AG09309 (cell line): Measurements from ENCODE around the gene PIP4K2A.

ENCODE experiments used
- DNase-seq: peaks from one replicate; pipeline ENCODE4 v3.0.0-alpha.2; 2010; ENCODE audit warnings: low read depth
- H3K4me3 ChIP-seq: 2 replicates; pipeline ENCODE4 v1.5.1; 2011; ENCODE audit warnings: mild to moderate bottlenecking, low read depth, low read length, moderate library complexity; ENCODE audit not compliant: control insufficient read depth
- CTCF ChIP-seq: IDR thresholded peaks from 2 replicates; pipeline ENCODE4 v1.5.1; 2011; ENCODE audit warnings: mild to moderate bottlenecking, low read depth, low read length, inconsistent platforms; ENCODE audit not compliant: insufficient read depth, control insufficient read depth; ENCODE audit errors: missing control alignments

The PIP4K2A gene

DNA sequence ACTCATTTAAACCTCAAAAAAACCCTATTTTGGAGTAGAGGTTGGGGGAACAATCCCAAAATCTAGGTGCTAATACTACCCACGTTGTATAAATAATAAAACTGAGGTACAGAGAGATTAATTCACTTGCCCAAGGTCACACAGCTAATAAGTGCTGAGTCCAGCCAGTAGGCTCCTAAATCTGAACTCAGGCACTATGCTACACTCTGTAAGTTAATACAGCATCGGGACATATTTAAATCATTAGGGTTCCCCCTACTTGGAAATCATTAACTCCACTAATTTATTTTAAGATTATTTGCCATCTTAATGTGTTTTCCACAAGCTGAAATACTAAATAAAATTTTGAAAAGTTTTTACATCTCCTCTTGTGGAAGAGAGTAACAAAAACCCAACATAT lies 24.2 kb downstream of the PIP4K2A start:
- no peak for TF ChIP-seq CTCF
- H3K4me3 ChIP-seq: no peak overlapping the region
- no peak for DNase-seq

DNA sequence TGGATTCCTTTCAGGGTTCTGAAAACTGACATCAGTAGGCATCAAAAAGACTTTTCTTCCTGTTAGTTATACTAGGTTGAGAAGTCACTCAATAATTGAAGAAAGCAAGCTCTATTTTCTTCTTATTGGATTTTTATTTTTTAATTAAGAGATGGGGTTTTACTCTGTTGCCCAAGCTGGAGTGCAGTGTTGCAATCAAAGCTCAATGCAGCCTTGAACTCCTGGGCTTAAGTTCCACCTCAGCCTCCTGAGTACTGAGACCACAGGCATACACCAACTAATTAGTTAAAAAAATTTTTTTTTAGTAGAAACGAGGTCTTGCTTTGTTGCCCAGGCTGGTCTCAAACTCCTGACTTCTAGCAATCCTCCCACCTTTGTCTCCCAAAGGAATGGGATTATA lies 28.0 kb downstream of the PIP4K2A start:
- TF ChIP-seq CTCF: no peak
- DNase-seq: no peak
- H3K4me3 ChIP-seq: no peak overlapping the region

- no peak for TF ChIP-seq CTCF
- no peak for DNase-seq
- H3K4me3 ChIP-seq: no peak overlapping the region
Measured at GRCh38 chr10:22685926-22686325, 28.5 kb downstream of the PIP4K2A start.

DNA sequence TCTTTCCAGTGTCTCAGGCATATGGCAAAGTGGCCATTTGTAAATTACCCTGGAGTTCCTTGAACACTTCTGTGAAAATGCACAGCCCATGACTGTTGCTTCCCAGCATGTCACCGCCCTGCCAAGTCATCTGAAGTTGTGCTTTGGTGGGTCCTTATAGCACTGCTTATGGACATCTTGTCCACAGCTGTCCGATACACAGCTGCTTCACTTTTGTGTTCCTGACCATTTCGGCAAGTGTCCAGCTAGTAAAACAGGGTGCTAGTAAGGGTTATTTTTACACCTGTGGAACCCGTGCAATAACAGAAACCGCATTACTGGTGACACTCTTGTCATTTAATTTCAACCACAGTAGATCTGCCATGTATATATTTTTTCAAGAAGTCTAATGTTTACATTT lies 29.7 kb downstream of the PIP4K2A start:
- no peak overlapping the region for H3K4me3 ChIP-seq
- no peak for DNase-seq
- no peak for TF ChIP-seq CTCF

DNA sequence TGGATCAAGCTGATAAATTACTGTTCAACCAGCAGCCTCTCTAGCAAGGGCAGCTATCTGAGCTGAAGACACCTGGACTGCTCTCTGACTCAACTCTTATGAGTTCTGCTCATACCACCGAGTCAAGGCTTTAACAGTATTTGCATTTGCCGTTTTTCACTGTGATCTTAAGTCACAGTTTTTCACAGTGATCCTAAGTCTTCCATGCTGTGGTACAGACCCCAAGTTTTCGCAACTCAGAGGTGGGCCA lies 31.3 kb downstream of the PIP4K2A start:
- no peak overlapping the region for H3K4me3 ChIP-seq
- DNase-seq: no peak
- no peak for TF ChIP-seq CTCF

GRCh38 chr10:22682237-22683139 lies 31.9 kb downstream of the PIP4K2A start:
- TF ChIP-seq CTCF: no peak
- H3K4me3 ChIP-seq: no peak overlapping the region
- DNase-seq: no peak
